GM10847 (cell line): Measurements from ENCODE around the gene URGCP.

Source experiments
- POLR2A ChIP-seq: IDR thresholded peaks from 2 replicates; pipeline ENCODE4 v1.6.1; 2011; ENCODE audit not compliant: insufficient read length; ENCODE audit errors: extremely low read depth

The URGCP gene, protein sequence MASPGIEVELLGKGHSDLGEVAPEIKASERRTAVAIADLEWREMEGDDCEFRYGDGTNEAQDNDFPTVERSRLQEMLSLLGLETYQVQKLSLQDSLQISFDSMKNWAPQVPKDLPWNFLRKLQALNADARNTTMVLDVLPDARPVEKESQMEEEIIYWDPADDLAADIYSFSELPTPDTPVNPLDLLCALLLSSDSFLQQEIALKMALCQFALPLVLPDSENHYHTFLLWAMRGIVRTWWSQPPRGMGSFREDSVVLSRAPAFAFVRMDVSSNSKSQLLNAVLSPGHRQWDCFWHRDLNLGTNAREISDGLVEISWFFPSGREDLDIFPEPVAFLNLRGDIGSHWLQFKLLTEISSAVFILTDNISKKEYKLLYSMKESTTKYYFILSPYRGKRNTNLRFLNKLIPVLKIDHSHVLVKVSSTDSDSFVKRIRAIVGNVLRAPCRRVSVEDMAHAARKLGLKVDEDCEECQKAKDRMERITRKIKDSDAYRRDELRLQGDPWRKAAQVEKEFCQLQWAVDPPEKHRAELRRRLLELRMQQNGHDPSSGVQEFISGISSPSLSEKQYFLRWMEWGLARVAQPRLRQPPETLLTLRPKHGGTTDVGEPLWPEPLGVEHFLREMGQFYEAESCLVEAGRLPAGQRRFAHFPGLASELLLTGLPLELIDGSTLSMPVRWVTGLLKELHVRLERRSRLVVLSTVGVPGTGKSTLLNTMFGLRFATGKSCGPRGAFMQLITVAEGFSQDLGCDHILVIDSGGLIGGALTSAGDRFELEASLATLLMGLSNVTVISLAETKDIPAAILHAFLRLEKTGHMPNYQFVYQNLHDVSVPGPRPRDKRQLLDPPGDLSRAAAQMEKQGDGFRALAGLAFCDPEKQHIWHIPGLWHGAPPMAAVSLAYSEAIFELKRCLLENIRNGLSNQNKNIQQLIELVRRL

DNA sequence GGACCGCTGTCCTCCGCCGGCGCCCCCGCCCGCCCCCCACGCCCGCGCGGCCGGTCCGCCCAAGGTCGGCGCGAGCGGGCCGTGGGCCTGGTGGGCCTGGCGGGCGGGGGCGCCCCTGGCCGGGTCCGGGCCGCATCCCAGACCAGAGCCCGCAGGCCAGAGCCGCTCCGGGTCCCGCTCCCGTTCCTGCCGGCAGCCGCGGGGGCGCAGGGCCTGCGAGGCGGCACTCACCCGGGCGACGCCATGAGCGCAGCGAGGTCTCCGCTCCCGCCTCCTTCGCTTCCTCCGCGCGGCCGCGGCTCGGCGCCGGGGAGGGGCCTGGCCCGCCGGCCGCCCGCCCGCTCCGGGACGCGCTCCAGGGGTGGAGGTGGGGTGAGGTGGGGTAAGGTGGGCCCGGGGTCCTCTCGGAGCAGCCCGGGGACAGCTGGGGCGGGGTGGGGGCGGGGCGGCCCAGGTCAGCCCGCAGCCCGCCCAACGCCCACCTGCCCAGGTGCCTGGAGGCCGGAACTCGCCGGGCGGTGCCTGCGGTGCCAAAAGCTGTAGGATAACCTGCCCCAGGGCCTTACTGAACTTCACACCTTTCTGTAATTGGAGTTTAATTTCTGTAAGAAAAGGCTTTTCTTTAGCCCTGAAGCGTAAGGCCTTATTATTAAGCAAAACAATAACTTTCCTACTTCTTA lies at the start of gene URGCP:
Gene URGCP, minus strand, starts transcription at position 266 of the 680 bp plus-strand sequence. Its CDS starts 21 bp downstream, at position 245.
- peak; percentile 66 for TF ChIP-seq POLR2A

DNA sequence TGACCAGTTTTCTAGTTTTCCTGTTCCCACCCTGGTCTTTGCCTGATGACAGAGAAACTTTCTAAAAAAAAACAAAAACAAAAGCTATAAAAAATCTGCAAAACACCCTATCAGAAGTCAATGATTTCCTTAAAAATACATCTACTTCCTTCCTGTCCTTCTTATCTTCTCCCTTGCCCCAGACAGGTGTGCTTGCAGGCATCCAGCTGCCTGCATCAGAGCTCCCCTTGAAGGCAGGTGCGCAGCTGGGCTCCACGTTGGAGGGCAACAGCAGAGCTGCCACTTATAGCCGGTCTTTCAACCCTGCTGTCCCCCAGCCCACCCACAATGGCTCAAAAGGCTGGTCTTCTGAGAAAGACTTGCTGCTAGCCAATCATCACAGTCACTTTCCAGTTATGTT lies 49.6 kb upstream of the URGCP start:
- no peak for TF ChIP-seq POLR2A

DNA sequence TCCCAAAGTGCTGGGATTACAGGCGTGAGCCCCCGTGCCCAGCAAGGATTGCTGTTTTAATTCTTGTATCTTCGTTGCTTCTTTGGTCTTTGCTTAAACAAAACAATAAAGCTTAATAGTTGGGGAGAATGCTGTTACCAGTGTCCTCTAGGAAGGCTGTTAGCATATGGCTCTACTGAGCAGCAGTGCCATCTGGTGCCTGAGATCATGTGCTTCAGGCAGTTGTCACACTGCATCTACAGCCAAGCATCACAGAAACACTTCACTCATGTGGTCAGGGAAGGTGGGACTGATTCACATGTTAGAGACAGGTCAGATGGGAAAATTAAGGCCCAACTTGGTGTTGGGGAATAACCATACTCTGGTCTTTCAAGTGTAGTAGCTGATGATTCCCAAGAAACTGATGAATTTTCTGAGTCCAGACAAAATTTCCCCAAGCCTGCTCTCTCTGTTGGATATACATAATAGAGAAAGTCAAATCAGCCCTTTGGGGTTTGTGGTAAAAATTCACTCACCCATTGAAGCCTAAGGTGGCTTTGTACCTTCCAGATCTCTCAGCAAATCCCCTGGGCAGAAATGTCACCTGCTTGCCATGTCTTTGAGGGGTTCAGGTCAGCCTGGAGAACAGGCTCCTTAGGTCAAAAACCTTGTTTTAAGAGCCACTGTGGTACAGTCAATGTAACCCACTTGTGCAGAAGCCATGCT lies 48.3 kb upstream of the URGCP start:
- TF ChIP-seq POLR2A: no peak

DNA sequence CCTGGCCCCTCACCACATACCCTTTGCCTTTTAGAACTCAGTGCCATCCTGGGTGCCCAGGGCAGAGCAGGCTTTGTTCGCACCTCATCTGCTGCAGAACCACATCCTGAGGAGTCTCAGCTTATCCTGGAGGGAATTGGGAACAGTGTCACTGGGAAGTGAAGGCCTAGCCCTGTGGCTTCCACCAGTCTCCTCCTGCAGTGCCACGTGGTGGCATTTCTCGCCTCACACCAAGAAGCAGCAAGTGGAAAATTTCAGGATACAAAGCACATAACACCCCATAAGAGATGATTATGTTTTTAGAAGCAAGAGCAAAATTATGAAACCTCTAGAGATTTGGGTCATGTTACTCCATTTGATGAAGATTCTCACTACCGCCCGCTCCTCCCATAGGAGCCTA lies 46.7 kb upstream of the URGCP start:
- no peak for TF ChIP-seq POLR2A

DNA sequence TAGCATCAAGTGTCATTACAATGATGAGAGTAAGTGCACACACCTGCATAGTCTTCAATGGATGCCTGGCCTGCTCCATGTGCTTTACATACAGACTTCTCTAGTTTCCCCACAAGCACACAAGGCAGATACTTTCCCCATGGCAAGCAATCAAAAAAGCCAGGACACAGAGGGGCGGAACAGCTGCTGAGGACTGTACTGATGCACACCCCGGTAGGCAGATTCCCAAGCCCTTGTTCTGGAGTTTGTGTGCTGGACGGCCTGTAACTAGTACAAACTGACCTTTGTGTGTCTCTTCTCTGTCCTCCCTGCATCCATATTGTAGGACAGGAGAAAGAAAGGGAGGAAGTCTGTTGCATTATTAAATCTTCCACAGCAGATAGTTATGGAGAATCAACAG lies 45.6 kb upstream of the URGCP start:
- TF ChIP-seq POLR2A: no peak

DNA sequence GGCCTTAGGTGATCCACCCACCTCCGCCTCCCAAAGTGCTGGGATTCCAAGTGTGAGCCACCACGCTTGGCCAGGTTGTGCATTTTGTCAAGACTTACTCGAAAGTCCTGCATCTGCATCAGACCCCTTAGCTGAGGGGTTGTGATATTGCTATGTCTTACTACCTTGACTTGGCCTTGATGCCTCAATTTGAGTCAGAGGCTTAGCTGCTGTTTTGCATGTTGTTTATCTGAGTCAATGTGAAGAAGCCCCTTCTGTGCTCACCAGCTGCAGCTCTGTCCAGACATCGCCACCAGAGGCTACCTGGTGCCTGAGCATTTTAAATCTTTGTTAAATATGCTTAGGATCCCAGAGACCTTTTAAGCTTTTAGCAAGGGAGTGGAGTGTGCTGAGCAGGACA lies 37.9 kb upstream of the URGCP start:
- TF ChIP-seq POLR2A: no peak

DNA sequence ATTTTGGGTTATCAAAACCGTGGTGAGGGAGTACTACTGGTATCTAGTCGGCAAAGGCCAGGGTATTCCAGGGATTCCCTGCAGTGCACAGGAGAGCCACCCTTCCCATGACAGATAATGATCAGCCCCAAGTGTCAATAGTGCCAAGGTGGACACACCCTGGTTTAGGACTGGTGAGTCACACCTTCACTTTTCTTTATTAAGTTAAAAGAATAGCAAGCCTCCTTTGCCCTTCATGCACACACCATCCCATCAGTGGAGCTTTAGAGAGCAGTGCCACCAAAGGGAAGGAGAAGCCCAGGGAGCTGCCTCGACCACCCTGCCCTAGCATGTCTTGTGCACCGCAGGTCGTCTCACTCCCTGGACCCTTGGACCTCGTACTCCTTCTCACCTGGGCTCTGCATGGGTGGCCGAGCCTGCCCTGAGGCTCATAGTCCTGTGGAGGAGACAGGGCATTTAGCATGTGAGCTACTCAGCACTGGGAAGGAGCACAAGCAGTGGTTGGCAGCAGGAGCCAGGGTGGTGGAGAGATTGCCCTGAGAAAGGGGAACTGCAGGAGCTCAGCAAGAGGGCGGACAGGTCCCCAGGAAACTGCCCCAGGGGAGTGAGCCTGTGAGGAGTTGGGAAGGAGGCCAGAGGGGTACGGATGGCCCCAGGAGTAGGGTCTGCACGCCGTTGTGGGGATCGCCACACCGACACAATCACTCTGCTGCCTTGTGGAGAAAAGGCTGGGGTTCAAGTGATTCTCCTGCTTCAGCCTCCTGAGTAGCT lies 37.2 kb upstream of the URGCP start:
- TF ChIP-seq POLR2A: no peak

DNA sequence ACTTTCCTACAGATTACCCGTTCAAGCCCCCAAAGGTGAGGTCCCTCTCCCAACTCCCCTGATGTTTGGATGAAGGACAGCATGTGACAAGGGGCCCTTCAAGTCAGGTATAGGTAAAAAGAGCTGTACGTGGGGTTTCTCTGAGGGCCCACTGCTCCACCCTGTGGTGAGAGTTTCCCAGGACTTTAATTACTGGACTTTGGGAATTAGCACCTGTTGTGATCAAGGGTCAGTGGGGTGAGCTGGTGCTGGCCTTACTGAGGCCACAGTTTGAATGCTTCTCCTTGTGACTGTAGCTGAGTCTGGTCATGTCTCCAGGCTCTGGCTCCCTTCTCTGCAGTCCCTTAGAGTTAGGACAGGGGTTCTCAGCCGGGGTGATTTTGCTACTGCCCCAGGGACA lies 36.6 kb upstream of the URGCP start:
- no peak for TF ChIP-seq POLR2A

DNA sequence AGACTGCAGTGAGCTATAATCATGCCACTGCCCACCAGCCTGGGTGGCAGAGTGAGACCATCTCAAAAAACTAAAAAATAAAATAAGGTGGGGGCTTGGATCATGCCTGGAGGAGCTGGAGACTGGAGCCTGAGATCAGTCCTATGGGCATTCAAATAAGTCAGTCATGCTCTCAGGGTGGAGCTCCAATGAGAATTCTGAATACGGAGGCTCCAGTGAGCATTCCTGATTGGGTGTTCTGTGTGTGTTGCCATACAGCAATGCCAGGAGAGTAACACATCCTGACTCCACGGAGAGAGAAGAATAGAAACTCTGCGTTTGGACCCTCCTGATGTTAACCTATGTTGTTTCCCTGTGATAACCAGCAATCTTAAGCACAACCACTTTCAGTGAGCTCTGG lies 35.9 kb upstream of the URGCP start:
- TF ChIP-seq POLR2A: no peak

DNA sequence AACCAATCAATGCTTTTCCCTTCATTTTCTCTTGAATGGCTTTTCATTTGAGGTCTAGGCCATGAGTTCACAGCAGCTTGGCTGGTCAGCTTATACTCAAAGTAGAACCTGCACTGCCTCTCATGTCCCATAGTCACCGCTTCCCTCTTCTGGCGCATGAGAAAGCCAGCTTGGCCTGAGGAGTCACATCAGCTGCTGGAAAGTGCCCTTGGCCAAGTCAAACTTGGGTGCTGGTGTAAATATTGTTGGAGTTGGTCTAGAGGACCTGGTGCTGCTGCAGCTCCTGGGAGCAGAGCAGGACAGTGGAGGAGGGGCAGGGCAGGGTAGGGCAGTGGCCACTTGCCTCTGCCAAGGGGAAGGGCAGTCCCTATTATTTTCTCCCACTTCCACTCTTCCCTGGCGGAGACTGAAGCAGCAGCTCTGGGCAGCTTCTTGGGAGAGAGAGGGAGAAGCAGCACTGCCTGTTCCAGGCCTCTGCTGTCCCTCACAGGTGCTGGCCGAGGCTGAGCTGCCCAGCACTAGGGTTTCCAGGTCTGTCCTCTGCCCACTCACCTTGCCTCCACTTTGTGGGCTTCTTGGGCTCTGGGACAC lies 32.6 kb upstream of the URGCP start:
- TF ChIP-seq POLR2A: no peak

DNA sequence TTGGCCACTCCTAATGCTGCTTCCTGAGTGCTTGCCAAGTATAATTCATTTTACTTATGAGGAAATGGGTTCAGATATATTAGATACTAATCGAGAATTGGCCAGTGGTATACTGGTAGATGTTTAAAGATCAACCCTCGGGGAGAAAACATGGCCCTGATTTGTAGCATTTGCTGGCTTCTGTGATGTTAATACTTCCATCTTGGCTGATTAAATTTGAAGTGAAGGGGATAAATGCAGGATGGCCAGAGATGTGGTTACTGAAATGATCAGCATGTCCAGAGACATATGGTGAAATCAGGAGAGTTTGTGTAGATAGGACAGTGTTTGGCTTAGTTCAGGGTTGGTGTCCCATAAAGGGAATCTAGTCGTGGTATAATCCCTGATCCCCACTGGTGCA lies 31.0 kb upstream of the URGCP start:
- no peak for TF ChIP-seq POLR2A

DNA sequence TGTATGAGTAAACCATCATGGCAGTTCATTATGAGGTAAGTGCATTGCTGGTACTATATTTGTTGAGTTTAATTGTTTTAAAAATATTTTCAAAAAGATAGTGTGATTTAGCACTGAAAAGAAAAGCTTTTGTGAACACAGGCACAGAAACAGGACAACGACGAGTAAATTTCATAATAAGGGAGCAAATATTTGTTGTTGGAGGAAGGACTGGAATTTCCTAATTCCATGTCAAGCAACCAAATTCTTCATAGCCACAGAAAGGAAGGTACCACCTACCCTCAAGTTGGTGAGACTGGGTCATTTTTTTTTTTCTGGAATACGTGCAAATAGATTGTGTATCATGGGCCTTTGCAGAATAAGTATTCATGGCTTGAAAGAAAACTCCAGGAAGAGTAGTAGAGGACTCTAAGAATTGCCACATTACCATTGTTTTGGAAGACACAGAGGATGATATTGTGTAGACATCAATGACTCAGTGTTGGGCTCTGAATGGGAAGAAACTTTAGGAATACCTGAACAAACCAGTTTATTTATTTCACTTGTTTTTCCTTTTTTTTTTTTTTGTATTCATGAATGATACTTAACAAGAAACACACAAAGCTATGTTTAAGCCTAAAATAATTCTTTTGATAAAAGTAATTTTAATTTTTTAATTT lies 27.6 kb upstream of the URGCP start:
- TF ChIP-seq POLR2A: no peak

DNA sequence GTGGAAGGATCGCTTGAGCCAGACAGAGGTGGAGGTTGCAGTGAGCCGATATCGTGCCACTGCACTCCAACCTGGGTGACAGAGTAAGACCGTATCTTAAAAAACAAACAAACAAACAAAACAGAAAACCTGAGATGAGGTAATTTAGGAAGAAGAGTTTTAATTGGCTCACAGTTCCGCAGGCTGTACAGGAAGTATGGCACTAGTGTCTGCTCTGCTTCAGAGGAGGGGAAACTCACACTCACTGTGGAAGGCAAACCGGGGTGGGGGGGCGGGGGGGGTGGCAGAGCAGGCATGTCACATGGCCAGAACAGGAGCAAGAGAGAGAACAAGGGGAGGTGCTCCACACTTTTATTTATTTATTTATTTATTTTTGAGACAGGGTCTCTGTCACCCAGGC lies 24.9 kb upstream of the URGCP start:
- no peak for TF ChIP-seq POLR2A
